Ectodermal cell (in vitro differentiated cells): Measurements from ENCODE around the gene RPP14.

Experiments used
- H3K27ac ChIP-seq: 2 replicates; pipeline ENCODE4 v1.7.0; 2013; ENCODE audit warnings: mild to moderate bottlenecking, low read depth, low read length; ENCODE audit not compliant: insufficient read depth, poor library complexity, severe bottlenecking
- H3K27me3 ChIP-seq: 2 replicates; pipeline ENCODE4 v1.7.0; 2013; ENCODE audit warnings: mild to moderate bottlenecking, low read length; ENCODE audit not compliant: insufficient read depth, control insufficient read depth, poor library complexity, severe bottlenecking
- H3K36me3 ChIP-seq: one replicate; pipeline ENCODE4 v1.7.0; 2013; ENCODE audit warnings: low read length; ENCODE audit not compliant: control insufficient read depth, insufficient read depth
- H3K4me1 ChIP-seq: one replicate; pipeline ENCODE4 v1.7.0; 2013; ENCODE audit warnings: low read length; ENCODE audit not compliant: control insufficient read depth, insufficient read depth
- H3K4me3 ChIP-seq: 2 replicates; pipeline ENCODE4 v1.7.0; 2013; ENCODE audit warnings: low read depth, low read length, control low read depth; ENCODE audit not compliant: insufficient read depth
- H3K9me3 ChIP-seq: 2 replicates; pipeline ENCODE4 v1.7.0; 2013; ENCODE audit warnings: mild to moderate bottlenecking, low read length, moderate library complexity; ENCODE audit not compliant: control insufficient read depth
- WGBS, 2 experiments: methylation state at CpG; one replicate each; pipeline ENCODE4 v1.1.7; 2013; ENCODE audit warnings: missing lambda C conversion rate in 2 of 2; 5-methylcytosine and 5-hydroxymethylcytosine counted together

The RPP14 gene

DNA sequence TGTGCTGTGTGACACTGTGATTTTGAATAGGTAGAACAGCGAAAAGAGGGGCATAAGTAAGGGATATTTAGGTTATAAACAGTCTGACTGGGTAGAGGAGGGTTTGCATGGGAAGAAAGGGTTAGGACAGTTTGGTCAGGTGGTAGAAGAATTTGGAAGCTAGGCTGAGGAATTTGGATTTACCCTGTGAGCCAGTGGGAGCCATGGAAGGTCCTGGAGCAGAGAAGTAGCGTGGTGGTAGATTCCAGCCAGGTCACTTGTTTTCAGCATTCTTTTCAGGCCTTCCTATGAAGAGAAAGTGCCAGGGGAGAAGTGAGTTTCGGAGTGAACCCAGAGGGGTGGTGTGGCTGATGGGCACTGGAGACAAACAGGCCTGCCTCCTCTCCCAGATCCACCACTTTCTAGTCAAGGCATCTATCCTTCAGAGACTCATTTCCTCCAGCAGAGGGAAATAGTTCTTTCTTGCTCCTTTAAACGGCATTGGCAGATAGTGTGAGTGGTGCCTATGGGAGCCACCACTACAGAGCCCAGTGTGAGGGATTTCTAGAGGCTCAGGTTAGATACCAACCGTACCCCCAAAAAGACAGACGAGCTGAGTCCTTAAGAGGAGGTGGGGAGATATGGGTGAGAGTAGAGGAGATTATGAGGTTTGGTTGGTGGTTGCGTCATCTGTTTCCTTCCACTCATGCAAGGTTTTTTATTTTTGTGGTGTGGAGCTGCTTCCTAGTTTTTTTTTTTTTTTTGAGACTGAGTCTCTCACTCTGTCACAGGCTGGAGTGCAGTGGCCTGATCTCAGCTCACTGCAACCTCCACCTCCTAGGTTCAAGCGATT lies 47.9 kb downstream of the RPP14 start:
- 94 to 95% methylated on average over 8 of the region's 8 CpGs for WGBS, 2 experiments
- Histone ChIP-seq H3K4me3 (no peak overlapping the region), H3K36me3 (no peaks in the 10 kb centered on the region), H3K9me3 (no peaks in the 10 kb centered on the region), H3K27me3 (no peaks in the 10 kb centered on the region), H3K4me1 (no peaks in the 10 kb centered on the region), H3K27ac (no peak overlapping the region)

GRCh38 chr3:58355179-58355578 lies 49.1 kb downstream of the RPP14 start:
- Histone ChIP-seq H3K27ac (no peak overlapping the region), H3K4me1 (no peaks in the 10 kb centered on the region), H3K27me3 (no peaks in the 10 kb centered on the region), H3K9me3 (no peaks in the 10 kb centered on the region), H3K4me3 (no peak overlapping the region), H3K36me3 (no peaks in the 10 kb centered on the region)
- 94 to 96% methylated on average over 8 of the region's 8 CpGs for WGBS, 2 experiments

GRCh38 chr3:58356054-58356453 lies 50.0 kb downstream of the RPP14 start:
- Histone ChIP-seq H3K9me3 (no peaks in the 10 kb centered on the region), H3K27me3 (no peaks in the 10 kb centered on the region), H3K27ac (no peak overlapping the region), H3K36me3 (no peaks in the 10 kb centered on the region), H3K4me1 (no peaks in the 10 kb centered on the region), H3K4me3 (no peak overlapping the region)
- 80 to 84% methylated on average over 4 of the region's 4 CpGs for WGBS, 2 experiments

GRCh38 chr3:58357402-58357801 lies 51.4 kb downstream of the RPP14 start:
- Histone ChIP-seq H3K27me3 (no peaks in the 10 kb centered on the region), H3K27ac (no peak overlapping the region), H3K4me3 (no peak overlapping the region), H3K9me3 (no peaks in the 10 kb centered on the region), H3K36me3 (no peaks in the 10 kb centered on the region), H3K4me1 (no peaks in the 10 kb centered on the region)
- WGBS, 2 experiments, result 91 to 92% methylated on average over 3 of the region's 3 CpGs

GRCh38 chr3:58358092-58358491 lies 52.0 kb downstream of the RPP14 start:
- 93 to 94% methylated on average over 3 of the region's 3 CpGs for WGBS, 2 experiments

GRCh38 chr3:58358808-58359207 lies 52.8 kb downstream of the RPP14 start:
- Histone ChIP-seq H3K4me3 (no peak overlapping the region), H3K27me3 (no peaks in the 10 kb centered on the region)
- WGBS, 2 experiments, result 93 to 98% methylated on average over 4 of the region's 4 CpGs

More at GRCh38 chr3:58358092-58358491, 52.0 kb downstream of the RPP14 start:
- Histone ChIP-seq H3K27me3 (no peaks in the 10 kb centered on the region), H3K4me3 (no peak overlapping the region), H3K36me3 (no peaks in the 10 kb centered on the region), H3K4me1 (no peaks in the 10 kb centered on the region), H3K27ac (no peak overlapping the region), H3K9me3 (no peaks in the 10 kb centered on the region)

GRCh38 chr3:58359621-58360020 lies 53.6 kb downstream of the RPP14 start:
- 90 to 93% methylated on average over 4 of the region's 4 CpGs for WGBS, 2 experiments

More at GRCh38 chr3:58358808-58359207, 52.8 kb downstream of the RPP14 start:
- H3K36me3 ChIP-seq, result no peaks in the 10 kb centered on the region
- H3K27ac ChIP-seq, result no peak overlapping the region
- H3K9me3 ChIP-seq, result no peaks in the 10 kb centered on the region
- H3K4me1 ChIP-seq, result no peaks in the 10 kb centered on the region

GRCh38 chr3:58361866-58362265 lies 55.8 kb downstream of the RPP14 start:
- H3K36me3 ChIP-seq, result no peaks in the 10 kb centered on the region
- H3K27ac ChIP-seq, result no peak overlapping the region
- H3K4me3 ChIP-seq, result no peak overlapping the region
- no peaks in the 10 kb centered on the region for H3K4me1 ChIP-seq
- no peaks in the 10 kb centered on the region for H3K27me3 ChIP-seq
- H3K9me3 ChIP-seq, result no peaks in the 10 kb centered on the region

More at GRCh38 chr3:58359621-58360020, 53.6 kb downstream of the RPP14 start:
- Histone ChIP-seq H3K4me1 (no peaks in the 10 kb centered on the region), H3K27ac (no peak overlapping the region), H3K9me3 (no peaks in the 10 kb centered on the region), H3K36me3 (no peaks in the 10 kb centered on the region), H3K4me3 (no peak overlapping the region), H3K27me3 (no peaks in the 10 kb centered on the region)

DNA sequence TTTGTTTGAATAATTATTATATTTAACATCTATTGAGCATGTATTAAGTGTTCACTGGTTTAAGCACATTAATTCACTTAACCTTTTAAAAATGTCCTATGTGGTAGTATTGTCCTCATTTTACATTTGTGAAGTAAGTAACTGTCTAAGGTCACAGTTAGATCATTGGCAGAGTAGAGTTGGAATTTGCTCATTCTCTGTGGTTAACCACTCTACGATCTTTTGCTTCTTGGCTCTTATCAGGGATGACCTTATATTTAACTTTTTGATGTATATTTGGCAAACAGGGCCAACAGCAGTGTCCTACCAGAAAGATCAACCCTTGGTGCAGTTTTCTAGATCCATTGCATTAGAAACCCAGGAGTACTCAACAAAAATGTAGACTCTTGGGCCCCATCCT lies 60.7 kb downstream of the RPP14 start:
- no peak overlapping the region for H3K4me3 ChIP-seq
- WGBS, 2 experiments, result 94 to 100% methylated on average over 1 of the region's 1 CpG
- H3K27ac ChIP-seq, result no peak overlapping the region
- no peaks in the 10 kb centered on the region for H3K36me3 ChIP-seq
- no peaks in the 10 kb centered on the region for H3K27me3 ChIP-seq
- no peaks in the 10 kb centered on the region for H3K9me3 ChIP-seq
- H3K4me1 ChIP-seq, result no peaks in the 10 kb centered on the region

GRCh38 chr3:58369038-58369437 lies 63.0 kb downstream of the RPP14 start:
- H3K27ac ChIP-seq, result no peak overlapping the region
- 83 to 86% methylated on average over 1 of the region's 1 CpG for WGBS, 2 experiments
- no peaks in the 10 kb centered on the region for H3K27me3 ChIP-seq
- no peaks in the 10 kb centered on the region for H3K4me1 ChIP-seq
- no peaks in the 10 kb centered on the region for H3K36me3 ChIP-seq
- H3K4me3 ChIP-seq, result no peak overlapping the region
- H3K9me3 ChIP-seq, result no peaks in the 10 kb centered on the region
